Stimulated activated CD4-positive, alpha-beta T cell treated with anti-CD3 and anti-CD28 coated beads, TNF-alpha, amount 100 ng/mL, for 1 hour (primary cell): ENCODE results near the gene ROS1.
"Not testable (repeated sequence)": the region's sequence is repeated elsewhere in the genome, so short reads cannot be mapped to it uniquely, and the experiment has no call there.

Source experiments
- DNase-seq, 3 donors: peaks; one replicate each; pipeline ENCODE4 v3.0.0-alpha.2; 2020; ENCODE audit warnings: low read depth in 3 of 3, low spot score in 1 of 3

The ROS1 gene

DNA sequence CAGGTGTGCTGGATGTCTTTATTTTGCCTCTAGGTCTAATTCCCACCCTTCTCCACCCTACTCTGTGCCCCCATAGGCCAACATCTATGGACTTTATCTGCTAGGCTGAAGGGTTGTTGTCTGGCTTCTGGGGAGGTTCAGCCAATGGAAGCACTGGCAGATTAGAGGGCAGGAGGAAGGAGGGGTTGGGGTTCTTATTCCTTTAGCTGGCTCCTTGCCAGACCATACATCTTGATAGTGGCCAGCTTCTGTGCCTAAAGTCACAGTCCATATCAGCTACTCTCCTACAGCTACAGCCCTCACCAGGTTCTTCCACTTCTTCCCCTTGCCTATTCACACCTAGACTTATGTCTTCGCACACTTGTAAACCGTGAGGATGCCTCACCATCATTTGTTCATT is 41.1 kb downstream of the ROS1 start:
- no peak for DNase-seq

DNA sequence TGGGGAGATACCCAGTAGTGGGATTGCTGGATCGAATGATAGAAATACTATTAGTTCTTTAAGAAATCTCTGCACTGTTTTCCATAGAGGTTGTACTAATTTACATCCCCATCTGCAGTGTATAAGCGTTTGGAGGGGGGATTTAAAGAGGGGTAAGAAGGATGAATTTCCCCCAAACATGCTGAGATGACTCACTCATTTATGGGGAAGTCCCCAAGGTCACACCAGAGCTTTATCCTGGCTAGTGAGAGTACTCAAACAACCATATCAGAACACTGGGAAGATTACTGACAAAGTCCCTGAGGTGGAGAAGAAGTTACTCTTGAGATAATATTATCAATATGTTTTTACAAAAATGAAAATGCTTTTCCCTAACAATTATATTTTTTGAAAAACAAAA is 44.0 kb downstream of the ROS1 start:
- no peak for DNase-seq

DNA sequence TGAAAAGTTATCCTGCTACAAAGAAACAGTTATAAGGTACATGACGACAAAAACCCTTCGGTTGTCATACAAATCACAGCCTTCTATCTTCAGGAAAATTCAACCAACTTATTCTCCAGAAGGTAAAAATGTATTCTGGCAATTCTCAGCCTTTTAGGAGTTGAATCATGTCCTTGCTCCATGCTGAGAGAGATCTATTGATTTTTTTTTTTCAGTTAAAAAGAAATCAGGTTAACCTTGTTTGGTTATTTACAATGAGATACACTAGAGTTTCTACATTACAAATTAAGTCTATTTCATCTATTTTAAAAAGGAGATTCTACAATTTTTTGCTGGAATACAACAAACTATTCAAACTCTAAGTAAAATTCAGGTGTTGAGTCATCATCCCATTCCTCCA is 45.4 kb downstream of the ROS1 start:
- DNase-seq, result no peak

DNA sequence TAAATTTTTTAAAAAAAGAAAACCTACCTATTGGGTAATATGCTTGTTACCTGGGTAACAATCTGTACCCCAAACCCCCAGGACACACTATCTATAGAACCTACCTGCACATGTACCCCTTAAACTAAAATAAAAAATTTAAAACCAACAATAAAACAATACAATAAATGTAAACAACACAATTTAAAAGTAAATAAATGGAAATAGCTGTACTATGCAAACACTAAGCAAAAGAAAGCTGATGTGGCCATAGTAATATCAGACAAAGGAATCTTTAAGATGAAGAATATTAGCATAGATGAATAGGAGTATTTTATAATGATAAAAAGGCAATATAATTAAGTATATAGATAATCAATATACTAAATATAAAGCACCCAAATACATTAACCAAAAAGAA is 50.3 kb downstream of the ROS1 start:
- no peak for DNase-seq

DNA sequence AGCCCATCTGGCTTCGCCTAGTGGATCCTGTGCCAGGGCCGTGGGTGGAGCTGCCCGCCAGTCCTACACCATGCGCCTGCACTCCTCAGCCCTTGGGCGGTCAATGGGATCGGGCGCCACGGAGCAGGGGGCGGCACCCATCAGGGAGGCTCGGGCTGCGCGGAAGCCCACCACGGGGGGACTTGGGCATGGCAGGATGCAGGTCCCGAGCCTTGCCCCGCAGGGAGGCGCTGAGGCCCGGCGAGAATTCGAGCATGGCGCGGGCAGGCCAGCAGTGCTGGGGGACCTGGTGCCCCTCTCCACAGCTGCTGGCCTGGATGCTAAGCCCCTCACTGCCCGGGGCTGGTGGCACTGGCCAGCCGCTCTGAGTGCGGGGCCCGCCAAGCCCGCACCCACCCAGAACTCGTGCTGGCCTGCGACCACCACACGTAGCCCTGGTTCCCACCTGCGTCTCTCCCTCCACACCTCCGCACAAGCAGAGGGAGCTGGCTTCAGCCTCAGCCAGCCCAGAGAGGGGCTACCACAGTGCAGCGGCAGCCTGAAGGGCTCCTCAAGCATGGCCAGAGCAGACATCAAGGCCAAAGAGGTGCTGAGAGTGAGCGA is 52.4 kb downstream of the ROS1 start:
- DNase-seq, result no peak

DNA sequence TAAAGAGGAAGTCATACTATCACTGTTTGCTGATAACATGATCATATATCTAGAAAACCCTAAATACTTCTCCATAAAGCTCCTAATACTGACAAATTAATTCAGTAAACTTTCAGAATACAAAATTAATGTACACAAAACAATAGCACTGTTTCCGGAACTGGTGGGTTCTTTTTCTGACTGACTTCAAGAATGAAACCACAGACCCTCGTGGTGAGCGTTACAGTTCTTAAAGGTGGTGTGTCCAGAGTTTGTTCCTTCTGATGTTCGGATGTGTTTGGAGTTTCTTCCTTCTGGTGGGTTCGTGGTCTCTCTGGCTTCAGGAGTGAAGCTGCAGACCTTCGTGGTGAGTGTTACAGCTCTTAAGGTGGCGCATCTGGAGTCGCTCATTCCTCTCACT is 53.5 kb downstream of the ROS1 start:
- not testable (repeated sequence) for DNase-seq

DNA sequence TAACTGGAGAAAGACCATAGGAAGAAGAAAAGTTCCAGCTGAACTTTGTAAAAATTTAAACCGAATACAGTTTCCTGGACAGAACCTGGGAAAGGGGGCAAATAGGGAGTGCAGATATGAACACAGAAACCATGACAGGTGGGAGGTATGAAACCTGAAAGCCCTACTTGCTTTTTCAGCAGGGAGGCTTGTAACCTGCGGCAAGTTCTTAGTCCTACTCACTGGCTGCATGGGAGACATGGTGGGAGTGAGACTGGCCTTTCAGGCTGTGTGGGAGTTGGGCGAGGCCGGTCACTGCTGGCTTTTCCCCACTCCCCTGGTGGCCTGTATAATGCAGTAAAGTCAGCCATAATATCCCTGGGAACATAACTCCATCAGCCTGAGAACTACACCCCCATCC is 54.2 kb downstream of the ROS1 start:
- DNase-seq, result no peak

DNA sequence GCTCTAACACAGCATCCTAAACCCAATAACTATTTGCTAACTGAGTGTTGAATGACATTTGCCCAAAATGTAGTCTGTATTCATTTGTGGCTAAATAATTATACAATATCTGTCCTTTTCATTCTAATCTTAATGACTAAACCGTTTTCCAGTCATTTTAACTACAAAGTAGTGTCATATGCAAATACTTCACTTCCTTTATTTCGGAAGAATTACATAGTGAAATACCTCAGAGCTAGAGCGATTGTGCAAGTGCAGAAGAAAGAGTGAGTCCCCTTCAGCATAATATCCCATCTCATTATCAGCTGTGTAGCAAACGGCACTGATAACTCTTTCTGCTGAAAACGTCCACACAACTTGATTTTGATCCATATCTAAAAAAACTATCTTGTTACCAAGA is 66.2 kb downstream of the ROS1 start:
- no peak for DNase-seq

DNA sequence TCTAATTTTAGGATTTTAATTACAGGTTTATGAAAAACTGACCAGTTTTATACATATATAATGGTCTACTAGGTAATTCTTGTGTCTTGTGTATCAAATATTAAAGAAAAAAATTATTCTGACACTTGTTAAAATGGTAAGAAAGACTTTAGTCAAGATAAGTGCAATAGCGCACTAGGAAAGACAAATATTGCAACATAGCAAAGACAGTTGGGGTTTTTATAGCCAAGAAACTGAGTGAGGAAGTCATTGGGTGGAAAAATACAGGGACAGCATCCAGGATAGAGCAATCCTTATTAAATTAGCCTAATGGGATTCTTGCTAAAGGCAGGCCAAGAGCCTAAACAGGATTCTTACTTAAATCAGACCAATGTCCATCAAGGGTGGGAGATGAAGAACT is 71.1 kb downstream of the ROS1 start:
- DNase-seq, result no peak

DNA sequence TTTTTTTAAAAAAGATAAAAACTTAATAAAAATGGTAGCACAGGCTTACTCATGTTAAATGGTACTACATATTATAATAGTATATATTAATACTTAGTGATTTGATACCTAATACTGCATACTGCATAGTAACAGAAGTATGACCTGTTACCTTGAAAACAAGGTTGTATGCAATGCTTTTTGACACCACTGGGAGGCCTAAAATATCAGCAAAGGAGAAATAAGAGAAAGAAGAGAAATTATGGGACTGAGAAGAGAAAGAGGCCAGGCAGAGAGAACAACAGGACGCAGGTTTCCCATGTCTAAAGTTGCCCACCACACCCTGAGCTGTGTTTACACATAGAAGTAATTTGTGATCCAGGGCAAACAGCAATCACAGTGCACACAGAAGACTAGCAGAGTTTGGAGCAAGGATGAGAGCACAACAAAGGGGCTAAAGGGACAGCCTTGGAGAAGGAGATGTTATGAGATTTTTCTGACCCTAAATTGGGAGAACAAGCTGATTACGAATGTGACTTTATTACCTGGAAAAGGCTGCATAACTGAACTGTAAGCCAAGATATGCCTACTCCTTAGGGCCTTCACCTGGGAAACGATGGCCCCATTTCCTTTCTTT is 73.2 kb downstream of the ROS1 start:
- no peak for DNase-seq

DNA sequence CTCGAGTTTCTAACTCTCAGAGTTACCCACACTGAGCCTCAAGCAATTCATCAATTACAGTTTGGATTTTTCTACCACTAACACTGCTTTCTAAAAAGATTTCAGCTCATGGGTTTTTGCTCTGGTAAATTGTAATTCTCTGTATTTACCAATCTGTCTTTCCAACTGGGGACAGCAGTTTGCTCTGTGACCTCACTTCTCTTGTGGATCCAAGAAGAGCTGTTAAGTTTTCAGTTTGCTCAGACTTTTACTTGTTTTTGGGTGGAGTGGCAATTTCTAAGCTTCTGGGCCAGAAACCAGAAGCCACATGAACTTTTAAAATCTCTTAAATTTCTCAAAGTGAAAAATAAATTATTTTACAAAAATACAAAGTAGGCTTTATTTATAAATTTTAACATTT is 74.2 kb downstream of the ROS1 start:
- DNase-seq, result no peak

DNA sequence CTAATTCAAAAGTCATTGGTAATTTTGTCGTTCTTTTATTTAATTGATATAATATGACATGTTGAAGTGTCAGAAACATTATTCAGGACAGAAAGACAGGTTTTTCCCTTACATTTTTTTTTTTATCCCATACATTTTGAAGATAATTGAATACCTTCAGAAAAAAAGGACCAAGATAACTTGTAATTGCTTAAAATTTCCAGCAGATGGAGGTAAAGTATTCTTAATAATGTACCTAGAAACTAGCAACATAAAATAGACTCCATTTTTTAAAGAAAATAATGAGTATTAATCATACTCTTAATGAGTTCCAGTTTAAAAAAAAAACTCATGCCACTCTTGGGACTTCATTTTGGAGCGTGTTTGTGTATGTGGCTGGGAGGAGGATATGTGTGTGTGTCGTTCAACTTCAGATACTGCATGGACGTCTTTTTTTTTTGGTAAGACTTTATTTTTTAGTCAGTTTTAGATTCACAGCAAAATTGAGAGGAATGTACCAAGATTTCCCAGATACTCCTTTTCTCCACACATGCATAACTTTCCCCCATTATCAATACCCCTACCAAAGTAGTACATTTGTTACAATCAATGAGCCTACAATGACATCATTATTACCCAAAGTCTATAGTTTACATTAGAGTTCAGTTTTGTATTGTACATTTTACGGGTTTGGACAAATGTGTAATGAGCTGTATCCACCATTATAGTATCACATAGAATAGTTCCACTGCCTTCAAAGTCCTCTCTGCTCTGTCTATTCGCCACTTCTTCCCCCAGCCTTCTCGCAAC is 79.4 kb downstream of the ROS1 start:
- no peak for DNase-seq

DNA sequence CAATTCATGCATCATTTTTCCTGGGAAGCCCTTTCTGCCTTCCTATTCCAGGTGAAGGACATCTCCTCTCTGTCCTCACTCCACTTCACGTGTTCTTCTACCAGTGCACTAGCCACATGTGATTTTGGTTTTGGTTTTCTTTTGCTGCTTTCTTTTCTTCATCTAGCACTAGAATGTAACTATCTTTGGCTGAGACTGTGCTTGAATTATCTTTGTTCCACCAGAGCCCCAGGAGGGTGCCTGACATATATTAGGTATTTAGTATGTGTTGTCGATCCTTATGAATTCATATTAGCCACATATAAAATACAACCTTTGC is 80.5 kb downstream of the ROS1 start:
- DNase-seq, result no peak

DNA sequence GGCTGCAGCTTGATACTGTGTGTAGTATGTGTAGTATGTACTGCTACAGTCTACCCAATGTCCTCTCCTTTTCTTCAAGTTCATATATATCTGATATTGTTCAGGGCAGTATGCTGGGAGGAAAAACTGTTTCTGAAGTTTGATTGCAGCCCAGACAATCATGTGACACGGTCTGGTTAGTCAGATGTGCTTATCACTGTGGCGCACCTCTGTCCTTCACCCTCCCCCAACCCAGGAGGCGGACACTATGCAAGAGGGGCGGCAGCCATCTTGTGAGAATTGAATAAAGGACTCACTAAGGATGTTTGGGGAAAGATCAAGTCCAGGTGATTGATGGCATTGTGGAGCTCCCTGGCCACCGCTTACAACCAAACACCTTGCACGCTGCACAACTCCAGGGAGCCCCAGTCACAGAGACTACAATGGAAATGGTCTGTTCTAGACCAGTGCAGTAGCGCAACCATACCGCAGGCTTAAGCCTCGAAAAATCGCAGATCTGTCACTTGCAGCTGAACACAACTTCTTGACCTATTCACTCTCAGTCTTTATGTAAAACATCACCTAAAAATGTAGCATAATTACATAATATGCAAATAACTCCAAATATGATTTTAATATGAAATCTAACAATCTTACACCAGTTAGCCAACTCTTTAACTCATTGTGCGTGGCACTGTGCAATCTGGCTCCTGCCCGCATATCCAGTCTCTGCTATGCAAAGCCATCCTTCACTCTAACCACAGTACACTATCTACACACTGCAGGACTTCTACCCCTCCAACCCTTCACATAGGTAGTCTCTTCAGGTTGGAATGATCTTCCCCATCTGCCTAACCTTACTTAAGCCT is 81.1 kb downstream of the ROS1 start:
- DNase-seq, result no peak

DNA sequence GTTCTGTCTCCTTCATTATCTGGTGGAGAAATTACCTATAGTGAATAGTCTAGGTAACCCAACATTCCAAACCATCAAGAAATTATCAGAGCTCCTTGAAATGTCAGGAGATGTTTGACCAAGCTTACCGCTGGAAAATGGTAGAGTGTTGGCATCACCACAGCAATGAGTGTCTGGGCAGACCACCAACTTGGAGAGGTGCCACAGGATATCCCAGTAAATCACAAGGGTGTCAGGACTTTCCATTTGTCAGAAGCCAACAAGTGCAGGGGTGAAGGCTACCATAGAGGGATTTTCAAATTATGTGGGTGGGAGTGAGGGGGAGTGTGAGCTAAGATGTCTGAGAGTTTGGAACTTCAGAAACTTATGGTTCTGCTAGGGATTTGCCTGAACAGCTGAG is 87.2 kb downstream of the ROS1 start:
- no peak for DNase-seq

DNA sequence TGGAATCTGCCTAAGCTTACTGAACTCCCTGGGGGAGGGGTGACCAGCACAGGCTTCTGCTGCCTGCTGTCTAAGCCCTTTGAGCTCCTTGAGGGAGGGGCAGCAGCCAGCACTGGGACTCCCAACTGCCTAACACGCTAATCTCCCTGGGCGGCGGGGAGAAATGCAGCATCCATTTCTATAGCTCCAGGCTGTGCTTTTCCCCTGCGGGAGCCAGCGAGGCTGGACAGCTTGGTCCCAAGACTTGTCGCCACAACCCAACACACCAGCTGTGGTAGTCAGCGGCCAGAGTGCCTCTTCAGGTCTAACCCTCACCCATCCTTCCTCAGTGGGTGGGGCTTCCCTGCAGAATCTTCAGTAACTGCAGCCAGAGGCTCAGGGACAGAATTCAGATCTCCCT is 95.8 kb downstream of the ROS1 start:
- DNase-seq, result no peak

DNA sequence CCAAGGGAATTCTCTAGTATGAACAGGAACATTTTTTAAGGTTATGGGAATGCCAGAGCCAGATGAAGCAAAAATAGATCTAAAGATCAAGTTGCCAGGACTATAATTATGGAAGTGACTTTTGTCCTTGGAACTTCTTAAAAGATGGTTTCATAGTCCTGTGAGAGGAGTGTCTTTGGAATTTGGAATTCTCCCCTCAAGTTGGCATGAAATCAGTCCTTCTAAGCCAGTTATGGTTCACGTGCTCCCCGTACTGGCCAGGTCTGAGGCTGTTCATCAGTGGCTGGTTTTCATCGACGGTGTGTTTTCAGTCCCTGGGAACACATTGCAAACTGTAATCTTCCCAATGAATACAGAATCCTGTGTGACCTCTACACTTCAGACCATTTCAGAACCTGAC is 97.2 kb downstream of the ROS1 start:
- no peak for DNase-seq

DNA sequence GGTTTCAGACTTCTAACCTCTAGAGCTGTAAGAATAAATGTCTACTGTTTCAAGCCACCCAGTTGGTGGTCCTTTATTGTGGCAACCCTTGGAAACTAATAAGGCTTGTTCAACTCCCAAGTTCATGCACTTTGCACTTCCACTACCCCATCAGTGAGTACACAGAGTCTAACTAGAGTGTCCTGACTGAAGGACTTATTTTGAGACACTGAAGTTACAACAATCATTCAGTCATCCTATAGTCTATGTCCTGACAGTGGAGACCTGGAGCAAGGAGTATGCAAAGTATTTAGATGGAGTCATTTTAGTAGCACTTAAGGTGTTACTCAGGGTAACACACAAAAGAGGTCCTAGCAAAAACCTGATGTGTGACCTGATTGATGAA is 97.7 kb downstream of the ROS1 start:
- DNase-seq, result no peak

DNA sequence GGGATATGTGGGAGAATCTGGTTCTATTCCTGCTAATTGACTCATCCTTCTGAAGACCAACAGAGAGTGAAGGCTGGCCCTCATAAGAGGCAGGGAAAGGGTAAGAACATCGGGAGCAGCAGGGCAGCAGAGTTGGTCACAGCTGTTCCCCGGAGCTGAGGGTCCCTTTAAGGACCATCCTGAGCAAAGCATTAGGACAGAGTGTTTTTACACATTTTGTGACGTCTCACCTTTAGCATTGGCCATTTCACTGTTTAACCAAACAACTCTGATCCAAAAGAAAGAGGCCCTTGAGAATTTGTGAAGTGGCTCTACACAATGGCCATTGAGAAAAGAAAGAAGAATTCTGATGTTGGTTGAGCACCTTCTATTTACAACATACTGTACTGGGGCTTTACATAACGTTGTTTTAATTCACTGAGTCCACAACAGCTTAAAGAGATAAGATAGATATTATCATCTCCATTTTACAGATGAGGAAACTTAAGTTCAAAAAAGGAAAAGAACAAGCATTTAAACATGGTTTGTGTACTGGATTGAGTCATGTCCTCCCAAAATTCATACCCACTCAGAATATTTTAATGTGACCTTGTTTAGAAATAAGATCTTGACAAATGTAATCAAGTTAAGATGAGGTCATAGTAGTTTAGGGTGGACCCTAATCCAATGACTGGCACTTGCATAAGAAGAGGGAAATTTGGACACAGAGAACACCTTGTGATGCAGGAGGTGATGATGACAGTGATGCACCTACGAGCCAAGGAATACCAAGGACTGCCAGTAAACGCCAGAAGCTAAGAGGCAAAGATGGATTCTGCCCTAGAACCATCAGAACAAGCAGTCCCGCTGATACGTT is 98.4 kb downstream of the ROS1 start:
- DNase-seq, result no peak

DNA sequence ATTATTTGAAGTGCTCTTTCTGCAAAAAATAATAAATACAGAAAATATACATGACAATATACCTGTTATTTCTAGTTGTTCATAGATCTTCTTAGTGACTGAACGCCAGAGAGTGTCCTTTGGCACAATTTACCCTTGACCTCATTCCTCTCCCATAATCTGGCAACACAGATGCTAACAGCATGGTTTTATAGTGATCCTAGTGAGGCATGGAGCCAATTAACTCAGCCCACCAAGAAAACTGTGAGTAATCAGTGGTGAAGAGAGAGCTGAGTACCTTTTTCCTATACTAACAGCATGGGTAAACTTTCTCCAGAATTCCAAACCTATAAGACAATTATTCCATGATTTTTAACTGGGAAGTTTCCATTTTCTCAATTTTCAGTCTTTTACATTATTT is 99.3 kb downstream of the ROS1 start:
- DNase-seq, result no peak

DNA sequence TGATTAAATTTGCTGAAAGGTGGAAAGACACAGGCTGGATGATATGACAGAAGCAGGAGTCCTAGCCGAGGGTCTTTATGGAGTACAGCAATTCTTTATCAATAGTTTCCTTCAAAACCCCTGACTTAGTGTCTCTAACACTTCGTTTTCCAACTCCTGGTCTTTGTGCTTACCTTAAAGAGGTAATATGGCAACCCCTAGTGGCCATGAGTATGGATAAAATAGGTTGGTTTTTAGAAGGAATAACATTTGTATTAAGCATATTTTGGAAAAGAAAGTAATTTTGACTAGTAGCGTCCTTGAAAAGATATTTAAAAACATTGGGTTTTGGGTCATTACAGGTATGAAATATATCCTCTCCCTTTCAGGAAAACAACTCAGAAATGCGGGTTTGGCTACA is 108.5 kb downstream of the ROS1 start:
- DNase-seq, result no peak
